ENCODE data around the gene PPP1R9B.

Gene PPP1R9B

GRCh38 chr17:50103252-50103651 is 47.2 kb downstream of the PPP1R9B start:
- no peak for DNase-seq (ENCODE audit: low read depth)

- no peak for DNase-seq (ENCODE audit: low read depth)
Measured at GRCh38 chr17:50102164-50102991, 48.1 kb downstream of the PPP1R9B start.

- no peak for DNase-seq (ENCODE audit: low read depth)
Measured at GRCh38 chr17:50101346-50102163, 48.9 kb downstream of the PPP1R9B start.

- DNase-seq (ENCODE audit: low read depth), result no peak
Measured at GRCh38 chr17:50100921-50101345, 49.5 kb downstream of the PPP1R9B start.

- DNase-seq (ENCODE audit: low read depth), result no peak
Measured at GRCh38 chr17:50100480-50100883, 50.0 kb downstream of the PPP1R9B start.

- no peak for DNase-seq (ENCODE audit: low read depth)
Measured at GRCh38 chr17:50099003-50099402, 51.5 kb downstream of the PPP1R9B start.

- DNase-seq (ENCODE audit: low read depth), result no peak
Measured at GRCh38 chr17:50098583-50098982, 51.9 kb downstream of the PPP1R9B start.

- DNase-seq (ENCODE audit: low read depth), result no peak
Measured at GRCh38 chr17:50097926-50098325, 52.6 kb downstream of the PPP1R9B start.

- no peak for DNase-seq (ENCODE audit: low read depth)
Measured at GRCh38 chr17:50097455-50097854, 53.0 kb downstream of the PPP1R9B start.

- DNase-seq (ENCODE audit: low read depth), result no peak
Measured at GRCh38 chr17:50096758-50097157, 53.7 kb downstream of the PPP1R9B start.

- no peak for DNase-seq (ENCODE audit: low read depth)
Measured at GRCh38 chr17:50096092-50096491, 54.4 kb downstream of the PPP1R9B start.

- no peak for DNase-seq (ENCODE audit: low read depth)
Measured at GRCh38 chr17:50095626-50096037, 54.8 kb downstream of the PPP1R9B start.

- DNase-seq (ENCODE audit: low read depth), result peak; percentile 95
Measured at GRCh38 chr17:50094753-50095619, 55.5 kb downstream of the PPP1R9B start, which contains the start of gene PDK2. TSS of gene PDK2 (plus strand) at chr17:50095351. CDS start at chr17:50095436, 85 bp downstream.

GRCh38 chr17:50094243-50094752 is 56.2 kb downstream of the PPP1R9B start:
- peak; percentile 89 for DNase-seq (ENCODE audit: low read depth)

- DNase-seq (ENCODE audit: low read depth), result no peak
Measured at GRCh38 chr17:50093807-50094206, 56.7 kb downstream of the PPP1R9B start.

GRCh38 chr17:50093246-50093645 is 57.2 kb downstream of the PPP1R9B start:
- DNase-seq (ENCODE audit: low read depth), result no peak

GRCh38 chr17:50091918-50092285 is 58.6 kb downstream of the PPP1R9B start:
- no peak for DNase-seq (ENCODE audit: low read depth)

- DNase-seq (ENCODE audit: low read depth), result no peak
Measured at GRCh38 chr17:50090971-50091917, 59.2 kb downstream of the PPP1R9B start.

GRCh38 chr17:50090071-50090470 is 60.4 kb downstream of the PPP1R9B start:
- DNase-seq (ENCODE audit: low read depth), result no peak

- DNase-seq (ENCODE audit: low read depth), result no peak
Measured at GRCh38 chr17:50088952-50089825, 61.3 kb downstream of the PPP1R9B start.

All from activated gamma-delta T cell treated with anti-CD3 and anti-CD28 coated beads, Interleukin-2, amount 50 U/mL, for 16 hours (primary cell).